Endothelial cell (in vitro differentiated cells): ENCODE measurements around the gene MRM1. TPM values are rescaled to one million over a fixed set of nuclear protein-coding genes. Genes with fewer than 3 reads are reported as not detected.

Experiments used
- DNase-seq: peaks from one replicate; pipeline ENCODE4 v3.0.0; 2021; ENCODE audit warnings: low spot score
- H3K27ac Mint-ChIP-seq: one replicate; pipeline ENCODE4 v1.8.0; 2021; ENCODE audit warnings: mixed read lengths, inconsistent platforms; ENCODE audit not compliant: unreplicated experiment
- H3K27me3 Mint-ChIP-seq: one replicate; pipeline ENCODE4 v1.8.0; 2021; ENCODE audit warnings: mild to moderate bottlenecking, moderate library complexity, mixed read lengths, inconsistent platforms; ENCODE audit not compliant: unreplicated experiment
- H3K36me3 Mint-ChIP-seq: one replicate; pipeline ENCODE4 v1.8.0; 2021; ENCODE audit warnings: mild to moderate bottlenecking, low read depth, mixed read lengths, inconsistent platforms; ENCODE audit not compliant: unreplicated experiment
- H3K4me1 Mint-ChIP-seq: one replicate; pipeline ENCODE4 v1.8.0; 2021; ENCODE audit warnings: mild to moderate bottlenecking, mixed read lengths, inconsistent platforms; ENCODE audit not compliant: unreplicated experiment
- H3K4me3 Mint-ChIP-seq: one replicate; pipeline ENCODE4 v1.8.0; 2021; ENCODE audit warnings: mild to moderate bottlenecking, mixed read lengths, inconsistent platforms; ENCODE audit not compliant: unreplicated experiment
- H3K9me3 Mint-ChIP-seq: one replicate; pipeline ENCODE4 v1.8.0; 2021; ENCODE audit warnings: mixed read lengths, inconsistent platforms; ENCODE audit not compliant: unreplicated experiment
- total RNA-seq: library from RNA; stranded (reverse); fragmentation: NEBNext Ultra II Directional; extraction: Animal tissue kit (Norgen Biotek cat#: 25700); gene quantifications from one replicate; pipeline ENCODE4 v1.2.1, GENCODE V29; 2021; ENCODE audit not compliant: unreplicated experiment
- TF ChIP-seq, protein P1 (sequence below): fragments of 200-600 bp; sonication (generic); IDR thresholded peaks from one replicate; pipeline ENCODE4 v1.5.0; 2021; ENCODE audit warnings: antibody characterized with exemption; ENCODE audit not compliant: unreplicated experiment

The MRM1 gene
- total RNA-seq, 1 donor from 2014 or later = 1.7 TPM

DNA sequence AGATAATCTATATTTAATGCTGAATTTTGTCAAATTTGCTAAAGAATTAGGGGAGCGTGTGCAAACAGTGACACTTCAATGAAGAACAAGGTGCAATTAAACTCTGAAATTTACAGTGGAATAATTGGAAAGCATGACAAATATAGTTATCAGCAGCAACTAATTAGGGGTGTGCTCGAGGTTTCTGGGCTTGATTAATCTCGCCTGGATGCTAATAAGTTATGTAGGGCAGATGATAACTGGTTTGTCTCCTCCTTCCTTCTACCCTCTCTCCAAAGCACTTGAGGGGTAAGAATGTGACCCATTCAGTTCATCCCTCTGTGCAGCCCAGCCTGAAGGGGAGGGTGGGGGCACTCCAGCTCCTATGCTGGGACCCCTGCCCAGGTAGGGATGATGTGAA is 21.9 kb downstream of the MRM1 start:
- Mint-ChIP-seq H3K27me3 (peaks cover 6% of the 10 kb centered on the region), H3K4me3 (no peak overlapping the region), H3K36me3 (no peaks in the 10 kb centered on the region), H3K4me1 (peaks cover 8% of the 10 kb centered on the region), H3K9me3 (no peaks in the 10 kb centered on the region), H3K27ac (no peak overlapping the region)
- TF ChIP-seq, protein P1, sequence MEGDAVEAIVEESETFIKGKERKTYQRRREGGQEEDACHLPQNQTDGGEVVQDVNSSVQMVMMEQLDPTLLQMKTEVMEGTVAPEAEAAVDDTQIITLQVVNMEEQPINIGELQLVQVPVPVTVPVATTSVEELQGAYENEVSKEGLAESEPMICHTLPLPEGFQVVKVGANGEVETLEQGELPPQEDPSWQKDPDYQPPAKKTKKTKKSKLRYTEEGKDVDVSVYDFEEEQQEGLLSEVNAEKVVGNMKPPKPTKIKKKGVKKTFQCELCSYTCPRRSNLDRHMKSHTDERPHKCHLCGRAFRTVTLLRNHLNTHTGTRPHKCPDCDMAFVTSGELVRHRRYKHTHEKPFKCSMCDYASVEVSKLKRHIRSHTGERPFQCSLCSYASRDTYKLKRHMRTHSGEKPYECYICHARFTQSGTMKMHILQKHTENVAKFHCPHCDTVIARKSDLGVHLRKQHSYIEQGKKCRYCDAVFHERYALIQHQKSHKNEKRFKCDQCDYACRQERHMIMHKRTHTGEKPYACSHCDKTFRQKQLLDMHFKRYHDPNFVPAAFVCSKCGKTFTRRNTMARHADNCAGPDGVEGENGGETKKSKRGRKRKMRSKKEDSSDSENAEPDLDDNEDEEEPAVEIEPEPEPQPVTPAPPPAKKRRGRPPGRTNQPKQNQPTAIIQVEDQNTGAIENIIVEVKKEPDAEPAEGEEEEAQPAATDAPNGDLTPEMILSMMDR = no peak
- DNase-seq = no peak

DNA sequence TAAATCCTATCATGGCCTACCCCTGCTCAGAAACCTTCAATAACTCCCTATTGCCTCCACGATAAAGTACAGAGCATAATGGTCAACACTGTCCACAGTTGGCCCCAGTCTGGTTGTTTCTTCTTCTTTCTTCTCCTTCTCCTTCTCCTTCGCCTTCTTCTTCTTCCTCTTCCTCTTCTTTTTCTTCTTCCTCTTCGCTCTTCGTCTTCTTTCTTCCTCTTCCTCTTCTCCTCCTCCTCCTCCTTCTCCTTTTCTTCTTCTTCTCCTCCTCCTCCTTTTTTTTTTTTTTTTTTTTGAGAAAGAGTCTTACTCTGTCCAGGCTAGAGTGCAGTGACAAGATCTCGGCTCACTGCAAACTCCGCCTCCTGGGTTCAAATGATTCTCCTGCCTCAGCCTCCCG is 23.8 kb downstream of the MRM1 start:
- no peak overlapping the region for H3K27ac Mint-ChIP-seq
- H3K27me3 Mint-ChIP-seq = peaks cover 6% of the 10 kb centered on the region
- H3K9me3 Mint-ChIP-seq = no peaks in the 10 kb centered on the region
- H3K36me3 Mint-ChIP-seq = no peaks in the 10 kb centered on the region
- no peak for DNase-seq
- peaks cover 10% of the 10 kb centered on the region for H3K4me1 Mint-ChIP-seq
- no peak overlapping the region for H3K4me3 Mint-ChIP-seq
- TF ChIP-seq, protein P1 = no peak

DNA sequence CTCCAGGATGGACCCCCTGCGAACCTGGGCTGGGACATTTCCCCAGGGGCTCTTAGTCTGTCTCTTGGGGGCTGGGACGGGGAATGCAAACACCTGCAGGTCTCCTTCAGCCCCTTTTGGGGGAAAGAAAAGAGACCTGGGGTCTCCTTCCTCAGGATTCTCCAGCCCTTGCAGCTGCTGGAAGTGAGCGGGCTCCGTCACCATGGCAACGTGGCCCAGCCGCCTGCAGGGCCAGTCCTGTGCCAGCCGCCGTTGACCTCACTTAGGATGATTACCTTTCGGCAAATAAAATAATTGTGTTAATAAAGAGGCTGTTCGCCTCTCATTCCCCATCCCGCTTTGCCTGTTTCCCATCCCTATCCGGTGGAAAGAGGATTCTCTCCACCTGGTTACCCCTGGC is 25.7 kb downstream of the MRM1 start:
- Mint-ChIP-seq H3K27ac (no peak overlapping the region), H3K36me3 (no peaks in the 10 kb centered on the region), H3K27me3 (peaks cover 5% of the 10 kb centered on the region), H3K4me1 (peaks cover 8% of the 10 kb centered on the region), H3K9me3 (no peaks in the 10 kb centered on the region), H3K4me3 (no peak overlapping the region)
- peak; percentile 19 for DNase-seq
- TF ChIP-seq, protein P1 = no peak

DNA sequence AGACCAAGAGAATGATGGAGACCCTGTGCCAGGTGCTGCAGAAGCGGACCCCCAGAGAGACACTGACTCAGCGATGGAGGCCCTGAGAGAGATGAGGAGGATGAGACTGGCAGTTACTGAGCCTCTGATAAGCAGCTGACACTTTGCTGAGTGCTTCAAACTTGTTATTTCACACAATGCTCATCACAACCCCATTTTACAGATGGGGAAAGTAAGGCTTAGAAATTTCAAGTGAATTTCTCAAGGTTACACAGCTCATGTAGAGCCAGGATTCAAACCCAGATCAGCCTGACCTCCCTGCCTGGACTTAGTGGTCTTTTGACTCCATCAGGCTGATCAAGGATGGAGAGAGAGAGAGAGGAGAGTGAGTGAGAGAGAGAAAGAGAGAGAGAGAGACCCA is 27.2 kb downstream of the MRM1 start:
- H3K4me1 Mint-ChIP-seq = peaks cover 21% of the 10 kb centered on the region
- H3K9me3 Mint-ChIP-seq = no peaks in the 10 kb centered on the region
- DNase-seq = no peak
- TF ChIP-seq, protein P1 = no peak
- no peak overlapping the region for H3K4me3 Mint-ChIP-seq
- H3K36me3 Mint-ChIP-seq = no peaks in the 10 kb centered on the region
- H3K27ac Mint-ChIP-seq = no peak overlapping the region
- H3K27me3 Mint-ChIP-seq = peaks cover 10% of the 10 kb centered on the region

DNA sequence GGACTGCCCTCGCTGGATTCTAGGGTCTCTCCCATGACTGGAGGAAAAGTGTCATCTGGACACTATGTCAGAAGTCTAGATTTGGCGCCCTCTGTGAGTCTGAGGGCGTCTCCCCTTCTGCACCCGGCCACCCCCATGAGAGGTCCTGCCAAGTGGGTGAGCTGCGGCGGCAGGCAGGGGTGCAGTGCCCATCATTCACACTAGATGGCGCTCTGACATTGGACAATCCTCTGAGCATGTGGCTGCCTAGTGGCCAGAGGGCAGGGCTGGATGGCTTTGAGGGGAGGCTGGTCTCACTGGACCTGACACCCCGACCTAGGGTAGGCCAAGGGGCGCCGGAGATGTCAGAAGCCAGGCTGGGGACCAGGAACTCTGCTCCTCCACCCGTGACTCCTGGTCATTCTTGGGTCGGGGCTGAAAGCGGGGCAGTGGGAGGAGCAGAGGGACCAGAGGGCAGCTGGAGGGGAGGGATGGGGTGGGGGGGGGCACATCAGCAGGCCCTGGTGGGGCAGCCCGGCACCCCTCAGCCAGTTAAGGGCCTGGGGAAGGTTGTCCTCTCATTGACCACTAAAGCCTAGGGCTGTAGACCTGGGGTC is 28.0 kb downstream of the MRM1 start:
- H3K27me3 Mint-ChIP-seq = peaks cover 7% of the 10 kb centered on the region
- no peak overlapping the region for H3K27ac Mint-ChIP-seq
- peaks cover 28% of the 10 kb centered on the region for H3K4me1 Mint-ChIP-seq
- peak; percentile 93 for DNase-seq
- TF ChIP-seq, protein P1 = peak; percentile 99
- no peaks in the 10 kb centered on the region for H3K9me3 Mint-ChIP-seq
- no peak overlapping the region for H3K4me3 Mint-ChIP-seq
- no peaks in the 10 kb centered on the region for H3K36me3 Mint-ChIP-seq
